ENCODE results near the gene MIEF1.
"Not testable (repeated sequence)": the region's sequence is repeated elsewhere in the genome, so short reads cannot be mapped to it uniquely, and the experiment has no call there.

MIEF1 gene

DNA sequence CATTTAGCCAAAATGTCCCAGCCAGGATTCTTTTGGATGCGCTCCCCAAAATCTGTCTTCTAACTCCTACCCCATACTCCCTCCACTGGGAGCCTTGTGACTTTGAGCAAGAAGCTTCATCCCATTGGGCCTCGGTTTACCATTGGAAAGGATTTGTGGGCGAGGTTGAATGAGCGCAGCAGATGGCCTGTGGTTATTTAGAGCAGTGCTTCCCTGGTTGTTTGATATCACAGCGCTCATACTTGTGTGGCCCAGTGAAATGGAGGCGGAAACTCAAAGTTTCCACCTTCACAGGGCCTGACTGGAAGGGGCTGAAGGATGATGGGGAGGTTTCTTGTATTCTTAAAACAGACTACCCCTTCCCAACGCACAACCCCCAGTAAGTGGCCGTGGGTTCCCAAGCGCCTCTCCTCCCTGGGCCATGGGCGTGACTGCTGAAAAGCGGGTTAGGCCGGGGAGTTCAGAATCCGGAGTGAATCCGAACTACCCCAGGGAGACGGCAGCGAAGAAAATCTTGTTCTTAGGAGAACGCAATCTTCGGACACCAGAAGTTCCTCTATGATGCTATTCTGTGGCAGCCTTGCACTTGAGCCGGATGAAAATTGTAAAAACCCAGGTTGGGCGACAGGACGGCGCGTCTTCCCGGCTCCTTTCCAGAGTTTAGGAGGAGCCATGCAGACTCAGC lies 17.0 kb downstream of the MIEF1 start:
- Histone ChIP-seq H3K9me3 (ENCODE audit: insufficient read depth, low read depth, low read length) (no peaks in the 10 kb centered on the region), H3K27ac (ENCODE audit: low read depth, low read length) (peak overlapping the region; percentile 95), H3K27me3 (ENCODE audit: insufficient read depth, low read length) (peaks cover 19% of the 10 kb centered on the region), H3K36me3 (ENCODE audit: insufficient read depth, low read length) (peaks cover 55% of the 10 kb centered on the region), H3K4me1 (ENCODE audit: insufficient read depth, low read length) (peaks cover 4% of the 10 kb centered on the region; the same call in 1 of the 2 replicates), H3K9ac (ENCODE audit: low read depth, low read length) (peak overlapping the region; percentile 100), H3K4me3 (ENCODE audit: low read length) (peak overlapping the region; percentile 91)
- 16% methylated on average over 24 of the region's 24 CpGs for WGBS

DNA sequence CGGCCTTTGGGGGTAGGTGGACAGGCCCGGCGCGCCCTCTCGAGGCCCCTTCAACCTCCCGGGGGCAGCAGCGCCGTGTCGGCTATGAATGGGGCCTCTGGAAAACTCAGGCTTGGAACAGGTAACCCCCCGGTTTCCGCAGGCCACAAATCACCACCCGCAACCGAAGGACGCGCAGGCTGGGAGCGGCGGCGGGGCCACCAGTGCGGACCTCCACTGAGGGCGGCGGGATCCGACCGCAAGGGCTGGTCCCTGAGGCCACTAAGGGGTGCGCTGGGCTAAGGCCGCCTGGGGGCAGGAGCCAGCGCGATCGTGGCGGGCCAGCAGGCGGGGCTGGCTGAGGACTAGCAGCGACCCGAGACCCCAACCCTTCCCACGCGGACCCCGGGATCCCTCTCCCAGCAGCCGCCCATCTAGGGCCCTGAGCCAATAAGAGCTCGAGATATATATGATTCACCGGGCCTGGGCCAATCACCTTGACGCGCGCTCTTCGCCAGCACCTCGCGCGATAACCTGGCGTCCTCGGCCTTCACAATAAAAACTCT lies 17.7 kb downstream of the MIEF1 start:
- Histone ChIP-seq H3K4me3 (ENCODE audit: low read length) (peak overlapping the region; percentile 91), H3K27me3 (ENCODE audit: insufficient read depth, low read length) (peaks cover 17% of the 10 kb centered on the region), H3K9me3 (ENCODE audit: insufficient read depth, low read depth, low read length) (no peaks in the 10 kb centered on the region), H3K36me3 (ENCODE audit: insufficient read depth, low read length) (peaks cover 56% of the 10 kb centered on the region), H3K4me1 (ENCODE audit: insufficient read depth, low read length) (peaks cover 4% of the 10 kb centered on the region; the same call in 1 of the 2 replicates), H3K9ac (ENCODE audit: low read depth, low read length) (peak overlapping the region; percentile 100), H3K27ac (ENCODE audit: low read depth, low read length) (peak overlapping the region; percentile 97)
- under 1% methylated on average over 47 of the region's 47 CpGs for WGBS

DNA sequence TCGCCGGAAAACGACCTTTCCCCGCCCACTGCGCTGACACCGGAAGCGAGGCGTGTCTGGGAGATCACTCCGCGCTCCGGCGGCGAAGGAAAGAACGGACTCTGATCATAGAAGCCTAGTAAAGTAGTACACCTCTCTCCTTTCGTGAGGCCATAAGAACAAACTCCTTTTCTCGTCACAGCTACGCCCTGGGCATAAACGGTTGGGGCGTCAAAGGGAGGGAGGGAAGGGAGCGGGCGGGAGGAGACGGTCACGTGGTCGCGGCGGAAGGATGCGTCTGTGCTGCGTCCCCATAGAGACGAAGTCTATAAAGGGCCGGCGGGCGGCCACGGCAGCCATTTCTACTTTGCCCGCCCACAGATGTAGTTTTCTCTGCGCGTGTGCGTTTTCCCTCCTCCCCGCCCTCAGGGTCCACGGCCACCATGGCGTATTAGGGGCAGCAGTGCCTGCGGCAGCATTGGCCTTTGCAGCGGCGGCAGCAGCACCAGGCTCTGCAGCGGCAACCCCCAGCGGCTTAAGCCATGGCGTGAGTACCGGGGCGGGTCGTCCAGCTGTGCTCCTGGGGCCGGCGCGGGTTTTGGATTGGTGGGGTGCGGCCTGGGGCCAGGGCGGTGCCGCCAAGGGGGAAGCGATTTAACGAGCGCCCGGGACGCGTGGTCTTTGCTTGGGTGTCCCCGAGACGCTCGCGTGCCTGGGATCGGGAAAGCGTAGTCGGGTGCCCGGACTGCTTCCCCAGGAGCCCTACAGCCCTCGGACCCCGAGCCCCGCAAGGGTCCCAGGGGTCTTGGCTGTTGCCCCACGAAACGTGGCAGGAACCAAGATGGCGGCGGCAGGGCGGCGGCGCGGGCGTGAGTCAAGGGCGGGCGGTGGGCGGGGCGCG lies 18.4 kb downstream of the MIEF1 start, which contains the start of gene ATF4:
Gene ATF4 (plus strand): TSS at position 337 of the 880 bp plus-strand sequence. CDS start 884 bp downstream, outside the sequence.
- WGBS, result under 1% methylated on average over 86 of the region's 86 CpGs
- Histone ChIP-seq H3K36me3 (ENCODE audit: insufficient read depth, low read length) (peaks cover 54% of the 10 kb centered on the region), H3K9ac (ENCODE audit: low read depth, low read length) (peak within 1 kb of the TSS; percentile 100), H3K4me3 (ENCODE audit: low read length) (peak within 1 kb of the TSS; percentile 91), H3K9me3 (ENCODE audit: insufficient read depth, low read depth, low read length) (no peaks in the 10 kb centered on the region), H3K4me1 (ENCODE audit: insufficient read depth, low read length) (peaks cover 4% of the 10 kb centered on the region; the same call in 1 of the 2 replicates), H3K27me3 (ENCODE audit: insufficient read depth, low read length) (peaks cover 17% of the 10 kb centered on the region), H3K27ac (ENCODE audit: low read depth, low read length) (peak within 1 kb of the TSS; percentile 97)

DNA sequence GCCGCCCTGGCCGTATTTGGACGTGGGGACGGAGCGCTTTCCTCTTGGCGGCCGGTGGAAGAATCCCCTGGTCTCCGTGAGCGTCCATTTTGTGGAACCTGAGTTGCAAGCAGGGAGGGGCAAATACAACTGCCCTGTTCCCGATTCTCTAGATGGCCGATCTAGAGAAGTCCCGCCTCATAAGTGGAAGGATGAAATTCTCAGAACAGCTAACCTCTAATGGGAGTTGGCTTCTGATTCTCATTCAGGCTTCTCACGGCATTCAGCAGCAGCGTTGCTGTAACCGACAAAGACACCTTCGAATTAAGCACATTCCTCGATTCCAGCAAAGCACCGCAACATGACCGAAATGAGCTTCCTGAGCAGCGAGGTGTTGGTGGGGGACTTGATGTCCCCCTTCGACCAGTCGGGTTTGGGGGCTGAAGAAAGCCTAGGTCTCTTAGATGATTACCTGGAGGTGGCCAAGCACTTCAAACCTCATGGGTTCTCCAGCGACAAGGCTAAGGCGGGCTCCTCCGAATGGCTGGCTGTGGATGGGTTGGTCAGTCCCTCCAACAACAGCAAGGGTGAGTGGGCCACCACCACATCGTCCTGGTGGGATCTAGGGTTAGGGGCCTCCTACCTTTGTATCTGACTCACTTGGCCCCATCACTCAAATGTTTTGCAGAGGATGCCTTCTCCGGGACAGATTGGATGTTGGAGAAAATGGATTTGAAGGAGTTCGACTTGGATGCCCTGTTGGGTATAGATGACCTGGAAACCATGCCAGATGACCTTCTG lies 19.2 kb downstream of the MIEF1 start:
- peak overlapping the region; percentile 100 for H3K9ac ChIP-seq (ENCODE audit: low read depth, low read length)
- H3K4me1 ChIP-seq (ENCODE audit: insufficient read depth, low read length); H3K9me3 ChIP-seq (ENCODE audit: insufficient read depth, low read depth, low read length): not testable (repeated sequence)
- H3K27me3 ChIP-seq (ENCODE audit: insufficient read depth, low read length), result peaks cover 17% of the 10 kb centered on the region; the same call in 1 of the 2 replicates
- peak overlapping the region; percentile 91 for H3K4me3 ChIP-seq (ENCODE audit: low read length)
- H3K27ac ChIP-seq (ENCODE audit: low read depth, low read length), result peak overlapping the region; percentile 97
- peaks cover 47% of the 10 kb centered on the region for H3K36me3 ChIP-seq (ENCODE audit: insufficient read depth, low read length)
- 12% methylated on average over 28 of the region's 28 CpGs for WGBS

DNA sequence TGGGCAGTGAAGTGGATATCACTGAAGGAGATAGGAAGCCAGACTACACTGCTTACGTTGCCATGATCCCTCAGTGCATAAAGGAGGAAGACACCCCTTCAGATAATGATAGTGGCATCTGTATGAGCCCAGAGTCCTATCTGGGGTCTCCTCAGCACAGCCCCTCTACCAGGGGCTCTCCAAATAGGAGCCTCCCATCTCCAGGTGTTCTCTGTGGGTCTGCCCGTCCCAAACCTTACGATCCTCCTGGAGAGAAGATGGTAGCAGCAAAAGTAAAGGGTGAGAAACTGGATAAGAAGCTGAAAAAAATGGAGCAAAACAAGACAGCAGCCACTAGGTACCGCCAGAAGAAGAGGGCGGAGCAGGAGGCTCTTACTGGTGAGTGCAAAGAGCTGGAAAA lies 20.0 kb downstream of the MIEF1 start:
- Histone ChIP-seq H3K36me3 (ENCODE audit: insufficient read depth, low read length) (peaks cover 43% of the 10 kb centered on the region), H3K27me3 (ENCODE audit: insufficient read depth, low read length) (peaks cover 12% of the 10 kb centered on the region; the same call in 1 of the 2 replicates), H3K27ac (ENCODE audit: low read depth, low read length) (peak overlapping the region; percentile 97; the same call in 1 of the 2 replicates), H3K9ac (ENCODE audit: low read depth, low read length) (peak overlapping the region; percentile 100; the same call in 1 of the 2 replicates), H3K4me3 (ENCODE audit: low read length) (peak overlapping the region; percentile 91)
- 72% methylated on average over 3 of the region's 5 CpGs for WGBS
- not testable (repeated sequence) for H3K9me3 ChIP-seq (ENCODE audit: insufficient read depth, low read depth, low read length); H3K4me1 ChIP-seq (ENCODE audit: insufficient read depth, low read length)

DNA sequence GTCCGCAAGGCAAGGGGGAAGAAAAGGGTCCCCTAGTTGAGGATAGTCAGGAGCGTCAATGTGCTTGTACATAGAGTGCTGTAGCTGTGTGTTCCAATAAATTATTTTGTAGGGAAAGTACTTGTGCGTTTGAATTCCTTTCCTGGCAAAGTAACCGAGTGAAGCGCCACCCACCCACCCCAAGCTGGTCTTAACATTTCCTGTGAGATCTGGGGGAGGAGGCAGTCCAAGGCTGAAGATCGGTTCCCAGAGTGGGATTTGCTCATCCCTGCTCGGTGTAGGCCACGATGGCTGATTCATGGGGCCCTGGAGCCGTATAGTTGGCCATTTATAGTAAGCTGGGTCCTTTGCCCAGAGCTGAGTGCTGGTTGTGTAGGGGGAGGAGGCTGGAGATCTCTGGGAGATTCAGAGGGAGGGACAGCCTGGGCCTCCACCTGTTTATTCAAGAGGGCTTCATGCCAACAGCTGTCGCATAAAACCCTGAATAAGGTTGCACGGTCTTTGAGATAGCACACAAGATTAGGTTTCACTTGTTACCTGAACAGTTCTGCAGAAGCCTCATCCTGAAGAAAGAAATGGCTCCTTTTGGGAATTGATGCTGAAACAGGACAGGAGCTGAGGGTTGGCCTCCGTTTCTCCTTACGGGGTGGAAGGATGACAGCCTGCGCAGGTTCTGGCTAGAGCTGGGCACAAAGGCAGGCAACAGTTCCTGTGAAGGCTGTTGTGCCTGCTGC lies 20.6 kb downstream of the MIEF1 start:
- Histone ChIP-seq H3K4me3 (ENCODE audit: low read length) (peak overlapping the region; percentile 91), H3K9me3 (ENCODE audit: insufficient read depth, low read depth, low read length) (no peaks in the 10 kb centered on the region), H3K36me3 (ENCODE audit: insufficient read depth, low read length) (peaks cover 41% of the 10 kb centered on the region), H3K27me3 (ENCODE audit: insufficient read depth, low read length) (peaks cover 6% of the 10 kb centered on the region; the same call in 1 of the 2 replicates), H3K4me1 (ENCODE audit: insufficient read depth, low read length) (peaks cover 4% of the 10 kb centered on the region; the same call in 1 of the 2 replicates), H3K9ac (ENCODE audit: low read depth, low read length) (peak overlapping the region; percentile 28; the same call in 1 of the 2 replicates), H3K27ac (ENCODE audit: low read depth, low read length) (peak overlapping the region; percentile 16; the same call in 1 of the 2 replicates)
- WGBS, result 89% methylated on average over 14 of the region's 14 CpGs

DNA sequence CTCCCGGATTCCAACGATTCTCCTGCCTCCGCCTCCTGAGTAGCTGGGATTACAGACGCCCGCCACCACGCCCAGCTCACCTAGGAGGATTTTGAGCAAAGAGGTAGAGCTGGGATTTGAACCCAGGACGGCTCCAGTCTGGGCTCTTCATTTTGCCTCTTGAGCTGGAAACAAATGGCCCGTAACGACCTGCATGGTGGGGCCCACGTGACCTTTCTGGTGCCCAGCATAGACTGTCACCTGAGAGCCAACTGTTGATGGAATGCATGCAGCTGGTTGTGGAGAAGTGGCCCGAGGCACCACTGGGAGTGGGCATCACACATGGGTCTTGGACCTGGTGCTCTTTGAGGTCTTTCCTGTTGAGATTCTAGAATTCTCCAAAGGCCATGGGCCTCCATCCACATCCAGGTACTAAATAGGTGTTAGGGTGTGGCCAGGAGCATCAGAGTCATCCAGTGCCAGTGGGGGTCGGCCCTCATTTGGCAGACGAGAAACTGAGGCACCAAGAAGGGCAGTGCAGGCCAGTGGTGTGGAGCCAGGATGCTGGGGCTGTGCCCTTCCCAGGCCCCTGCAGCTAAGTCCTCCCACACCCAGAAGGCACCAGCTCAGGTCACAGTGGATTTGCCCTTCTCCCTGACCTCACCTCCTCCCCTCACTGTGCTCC lies 22.1 kb downstream of the MIEF1 start:
- no peak overlapping the region for H3K27ac ChIP-seq (ENCODE audit: low read depth, low read length)
- peaks cover 9% of the 10 kb centered on the region; the same call in 1 of the 2 replicates for H3K4me1 ChIP-seq (ENCODE audit: insufficient read depth, low read length)
- no peaks in the 10 kb centered on the region for H3K27me3 ChIP-seq (ENCODE audit: insufficient read depth, low read length)
- no peak overlapping the region for H3K9ac ChIP-seq (ENCODE audit: low read depth, low read length)
- H3K9me3 ChIP-seq (ENCODE audit: insufficient read depth, low read depth, low read length), result no peaks in the 10 kb centered on the region
- peaks cover 50% of the 10 kb centered on the region for H3K36me3 ChIP-seq (ENCODE audit: insufficient read depth, low read length)
- WGBS, result 92% methylated on average over 13 of the region's 13 CpGs
- H3K4me3 ChIP-seq (ENCODE audit: low read length), result no peak overlapping the region

DNA sequence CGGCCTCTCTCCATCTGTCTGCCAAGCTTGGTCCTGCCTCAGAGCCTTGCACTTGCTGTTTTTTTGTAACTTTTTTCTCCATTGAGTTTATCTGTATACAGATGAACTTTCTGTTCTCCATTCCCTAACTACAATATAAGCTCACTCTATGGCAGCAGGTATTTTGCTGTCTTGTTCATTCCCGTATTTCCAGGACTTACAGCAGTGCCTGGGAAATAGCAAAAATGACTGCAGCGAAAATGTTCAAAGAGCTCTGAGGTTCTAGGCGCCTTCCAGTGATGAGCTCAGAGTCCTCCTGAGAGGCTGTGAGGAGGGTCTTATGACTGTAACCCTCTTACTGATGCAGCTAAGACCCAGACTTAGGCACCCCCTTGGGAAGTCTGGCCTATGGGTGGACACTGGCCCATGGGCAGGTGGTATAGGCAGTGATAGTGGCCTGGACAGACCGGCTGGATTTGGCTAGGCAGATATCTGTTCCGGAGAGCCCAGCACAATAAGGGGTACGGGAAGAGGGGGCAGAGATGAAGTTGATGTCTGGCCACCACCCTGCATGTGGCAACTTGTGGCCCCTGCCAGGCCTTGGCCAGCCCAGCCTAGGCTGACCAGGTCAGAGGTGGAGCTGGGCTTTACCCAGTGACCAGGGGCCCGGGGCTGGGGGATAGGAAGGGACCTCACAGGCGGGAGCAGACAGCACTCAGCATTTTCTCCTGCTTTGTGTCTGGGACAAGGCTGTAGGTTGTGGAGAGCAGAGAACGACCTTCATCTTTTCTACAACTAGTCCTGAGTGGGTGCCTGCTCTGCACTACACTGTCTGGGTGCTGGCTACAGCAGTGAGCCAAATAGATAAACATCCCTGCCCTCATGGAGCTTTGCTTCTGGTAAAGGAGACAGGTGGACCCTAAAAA lies 22.9 kb downstream of the MIEF1 start:
- Histone ChIP-seq H3K4me3 (ENCODE audit: low read length) (no peak overlapping the region), H3K27ac (ENCODE audit: low read depth, low read length) (peak overlapping the region; percentile 43; the same call in 1 of the 2 replicates), H3K36me3 (ENCODE audit: insufficient read depth, low read length) (peaks cover 57% of the 10 kb centered on the region), H3K4me1 (ENCODE audit: insufficient read depth, low read length) (peaks cover 9% of the 10 kb centered on the region; the same call in 1 of the 2 replicates), H3K9me3 (ENCODE audit: insufficient read depth, low read depth, low read length) (no peaks in the 10 kb centered on the region), H3K27me3 (ENCODE audit: insufficient read depth, low read length) (no peaks in the 10 kb centered on the region), H3K9ac (ENCODE audit: low read depth, low read length) (no peak overlapping the region)
- 91% methylated on average over 10 of the region's 10 CpGs for WGBS

DNA sequence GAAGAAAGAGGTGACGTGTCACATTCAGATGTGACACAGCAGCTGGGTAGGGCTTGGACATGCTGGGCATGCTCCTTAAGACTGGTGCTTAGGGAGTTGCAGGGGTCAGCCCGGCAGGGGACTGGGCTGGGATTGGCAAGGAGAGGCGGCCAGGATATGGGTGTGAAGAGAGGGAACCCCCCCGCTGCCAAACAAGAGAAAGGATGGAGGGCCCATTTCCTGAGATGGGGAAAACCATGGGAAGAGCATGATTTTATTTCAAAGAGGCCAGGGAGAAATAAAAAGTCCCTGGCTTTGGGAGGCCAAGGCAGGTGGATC lies 23.5 kb downstream of the MIEF1 start:
- Histone ChIP-seq H3K4me1 (ENCODE audit: insufficient read depth, low read length) (peaks cover 9% of the 10 kb centered on the region; the same call in 1 of the 2 replicates), H3K36me3 (ENCODE audit: insufficient read depth, low read length) (peaks cover 62% of the 10 kb centered on the region), H3K9ac (ENCODE audit: low read depth, low read length) (no peak overlapping the region), H3K27me3 (ENCODE audit: insufficient read depth, low read length) (no peaks in the 10 kb centered on the region), H3K4me3 (ENCODE audit: low read length) (no peak overlapping the region), H3K9me3 (ENCODE audit: insufficient read depth, low read depth, low read length) (no peaks in the 10 kb centered on the region), H3K27ac (ENCODE audit: low read depth, low read length) (0 out of 2 replicates have a peak overlapping the region, but pooled peaks have one; percentile 43)
- 85% methylated on average over 4 of the region's 4 CpGs for WGBS

All from HUES64 (cell line).